Measurements from ENCODE around the gene MAP6.

The MAP6 gene

GRCh38 chr11:75596914-75597313 is 71.9 kb downstream of the MAP6 start:
- H3K27ac ChIP-seq (ENCODE audit: low read depth, low read length), result no peak overlapping the region
- H3K4me1 ChIP-seq (ENCODE audit: control insufficient read depth in 1 of 2, insufficient read depth in 2 of 2, low read length in 2 of 2), result peaks cover 0 to 9% of the 10 kb centered on the region in 2 donors
- no peaks in the 10 kb centered on the region for H3K9me3 ChIP-seq (ENCODE audit: control insufficient read depth in 1 of 2, low read length in 2 of 2)
- no peak overlapping the region for H3K4me3 ChIP-seq (ENCODE audit: low read depth in 1 of 2, low read length in 2 of 2)
- H3K36me3 ChIP-seq (ENCODE audit: control insufficient read depth in 1 of 2, insufficient read depth in 2 of 2, low read length in 2 of 2), result no peaks in the 10 kb centered on the region
- no peak overlapping the region for H3K9ac ChIP-seq (ENCODE audit: low read depth in 1 of 2, low read length in 2 of 2)
- no peaks in the 10 kb centered on the region for H3K27me3 ChIP-seq (ENCODE audit: control insufficient read depth in 1 of 2, insufficient read depth in 2 of 2, low read length in 2 of 2)

DNA sequence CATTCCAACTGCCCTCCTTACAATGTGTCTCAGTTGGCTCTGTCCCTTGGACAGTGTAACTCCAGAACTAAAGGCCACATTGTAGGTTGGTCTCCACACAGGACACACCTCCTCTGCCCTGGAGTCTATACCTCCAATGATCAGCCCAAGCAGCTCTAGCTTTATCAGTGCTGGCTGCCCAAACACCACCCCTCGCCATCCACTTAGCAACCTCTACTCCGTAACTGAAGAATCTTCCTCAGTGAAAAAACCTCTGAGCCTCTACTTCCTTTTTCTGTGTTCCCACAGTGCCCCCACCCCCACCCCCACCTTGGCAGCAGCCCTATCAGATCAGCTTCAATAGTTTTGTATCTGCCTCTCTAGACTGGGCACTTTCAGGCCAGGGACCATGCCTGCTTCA is 73.4 kb downstream of the MAP6 start:
- Histone ChIP-seq H3K36me3 (ENCODE audit: control insufficient read depth in 1 of 2, insufficient read depth in 2 of 2, low read length in 2 of 2) (no peaks in the 10 kb centered on the region), H3K4me1 (ENCODE audit: control insufficient read depth in 1 of 2, insufficient read depth in 2 of 2, low read length in 2 of 2) (peaks cover 0 to 9% of the 10 kb centered on the region in 2 donors), H3K27ac (ENCODE audit: low read depth, low read length) (no peak overlapping the region), H3K9ac (ENCODE audit: low read depth in 1 of 2, low read length in 2 of 2) (no peak overlapping the region), H3K4me3 (ENCODE audit: low read depth in 1 of 2, low read length in 2 of 2) (no peak overlapping the region), H3K27me3 (ENCODE audit: control insufficient read depth in 1 of 2, insufficient read depth in 2 of 2, low read length in 2 of 2) (no peaks in the 10 kb centered on the region), H3K9me3 (ENCODE audit: control insufficient read depth in 1 of 2, low read length in 2 of 2) (no peaks in the 10 kb centered on the region)

DNA sequence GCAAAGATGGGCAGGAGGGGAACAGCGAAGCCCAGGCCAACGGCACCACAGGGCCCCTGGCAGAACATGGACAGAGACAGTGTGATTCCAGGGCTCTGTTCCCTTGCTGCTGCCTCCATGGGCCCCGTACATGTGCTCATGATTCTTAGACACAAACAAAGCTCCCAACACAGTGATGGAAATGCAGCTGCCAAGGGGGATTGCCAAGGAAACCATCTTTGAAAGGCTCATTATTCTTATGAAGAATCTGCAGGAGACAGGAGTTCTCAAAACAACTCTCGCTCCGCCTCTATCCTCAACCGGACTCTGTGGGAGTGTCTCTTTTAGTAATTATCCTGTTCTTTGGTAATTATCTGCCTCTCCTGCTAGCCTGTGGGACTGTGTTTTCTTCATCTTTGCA is 74.6 kb downstream of the MAP6 start:
- H3K4me1 ChIP-seq (ENCODE audit: control insufficient read depth in 1 of 2, insufficient read depth in 2 of 2, low read length in 2 of 2), result peaks cover 1 to 11% of the 10 kb centered on the region in 2 donors
- no peak overlapping the region for H3K4me3 ChIP-seq (ENCODE audit: low read depth in 1 of 2, low read length in 2 of 2)
- no peak overlapping the region for H3K27ac ChIP-seq (ENCODE audit: low read depth, low read length)
- no peaks in the 10 kb centered on the region for H3K36me3 ChIP-seq (ENCODE audit: control insufficient read depth in 1 of 2, insufficient read depth in 2 of 2, low read length in 2 of 2)
- no peak overlapping the region for H3K9ac ChIP-seq (ENCODE audit: low read depth in 1 of 2, low read length in 2 of 2)
- no peaks in the 10 kb centered on the region for H3K9me3 ChIP-seq (ENCODE audit: control insufficient read depth in 1 of 2, low read length in 2 of 2)
- no peaks in the 10 kb centered on the region for H3K27me3 ChIP-seq (ENCODE audit: control insufficient read depth in 1 of 2, insufficient read depth in 2 of 2, low read length in 2 of 2)

- Histone ChIP-seq H3K27me3 (ENCODE audit: control insufficient read depth in 1 of 2, insufficient read depth in 2 of 2, low read length in 2 of 2) (no peaks in the 10 kb centered on the region), H3K27ac (ENCODE audit: low read depth, low read length) (no peak overlapping the region), H3K9ac (ENCODE audit: low read depth in 1 of 2, low read length in 2 of 2) (no peak overlapping the region)
Measured at GRCh38 chr11:75593286-75593915, 75.4 kb downstream of the MAP6 start.

DNA sequence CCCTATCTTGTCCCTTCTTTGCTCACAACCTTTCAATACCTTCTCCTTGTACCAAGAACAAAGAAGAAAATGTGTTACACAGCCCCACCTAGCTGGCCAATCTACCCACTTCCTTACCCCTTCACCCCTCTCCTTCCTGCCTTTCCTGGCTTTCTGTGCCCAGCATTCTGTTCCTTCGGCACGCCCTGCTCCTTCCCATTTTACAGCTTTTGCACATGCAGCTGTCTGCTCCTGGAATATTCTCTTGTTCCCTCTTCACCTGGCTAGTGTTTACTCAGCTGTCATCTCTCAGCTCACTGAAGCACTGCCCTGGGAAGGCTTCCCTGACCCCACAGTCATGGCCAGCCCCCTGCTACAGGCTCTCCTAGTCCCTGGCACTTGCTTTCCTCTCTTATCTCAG is 76.1 kb downstream of the MAP6 start:
- no peak overlapping the region for H3K4me3 ChIP-seq (ENCODE audit: low read depth in 1 of 2, low read length in 2 of 2)
- no peaks in the 10 kb centered on the region for H3K9me3 ChIP-seq (ENCODE audit: control insufficient read depth in 1 of 2, low read length in 2 of 2)
- no peaks in the 10 kb centered on the region for H3K27me3 ChIP-seq (ENCODE audit: control insufficient read depth in 1 of 2, insufficient read depth in 2 of 2, low read length in 2 of 2)
- H3K36me3 ChIP-seq (ENCODE audit: control insufficient read depth in 1 of 2, insufficient read depth in 2 of 2, low read length in 2 of 2), result no peaks in the 10 kb centered on the region
- H3K27ac ChIP-seq (ENCODE audit: low read depth, low read length), result no peak overlapping the region
- no peak overlapping the region for H3K9ac ChIP-seq (ENCODE audit: low read depth in 1 of 2, low read length in 2 of 2)
- H3K4me1 ChIP-seq (ENCODE audit: control insufficient read depth in 1 of 2, insufficient read depth in 2 of 2, low read length in 2 of 2), result peaks cover 11 to 19% of the 10 kb centered on the region in 2 donors

More at GRCh38 chr11:75593286-75593915, 75.4 kb downstream of the MAP6 start:
- H3K36me3 ChIP-seq (ENCODE audit: control insufficient read depth in 1 of 2, insufficient read depth in 2 of 2, low read length in 2 of 2), result no peaks in the 10 kb centered on the region
- no peaks in the 10 kb centered on the region for H3K9me3 ChIP-seq (ENCODE audit: control insufficient read depth in 1 of 2, low read length in 2 of 2)
- H3K4me3 ChIP-seq (ENCODE audit: low read depth in 1 of 2, low read length in 2 of 2), result no peak overlapping the region
- peaks cover 8 to 19% of the 10 kb centered on the region in 2 donors for H3K4me1 ChIP-seq (ENCODE audit: control insufficient read depth in 1 of 2, insufficient read depth in 2 of 2, low read length in 2 of 2)

- no peaks in the 10 kb centered on the region for H3K27me3 ChIP-seq (ENCODE audit: control insufficient read depth in 1 of 2, insufficient read depth in 2 of 2, low read length in 2 of 2)
- H3K9ac ChIP-seq (ENCODE audit: low read depth in 1 of 2, low read length in 2 of 2), result no peak overlapping the region
- no peak overlapping the region for H3K27ac ChIP-seq (ENCODE audit: low read depth, low read length)
- no peaks in the 10 kb centered on the region for H3K36me3 ChIP-seq (ENCODE audit: control insufficient read depth in 1 of 2, insufficient read depth in 2 of 2, low read length in 2 of 2)
- H3K4me1 ChIP-seq (ENCODE audit: control insufficient read depth in 1 of 2, insufficient read depth in 2 of 2, low read length in 2 of 2), result peaks cover 11 to 19% of the 10 kb centered on the region in 2 donors
- no peak overlapping the region for H3K4me3 ChIP-seq (ENCODE audit: low read depth in 1 of 2, low read length in 2 of 2)
- no peaks in the 10 kb centered on the region for H3K9me3 ChIP-seq (ENCODE audit: control insufficient read depth in 1 of 2, low read length in 2 of 2)
Measured at GRCh38 chr11:75591966-75592365, 76.9 kb downstream of the MAP6 start.

GRCh38 chr11:75591371-75591770 is 77.5 kb downstream of the MAP6 start:
- no peaks in the 10 kb centered on the region for H3K27me3 ChIP-seq (ENCODE audit: control insufficient read depth in 1 of 2, insufficient read depth in 2 of 2, low read length in 2 of 2)
- H3K9me3 ChIP-seq (ENCODE audit: control insufficient read depth in 1 of 2, low read length in 2 of 2), result no peaks in the 10 kb centered on the region
- no peak overlapping the region for H3K27ac ChIP-seq (ENCODE audit: low read depth, low read length)
- H3K4me1 ChIP-seq (ENCODE audit: control insufficient read depth in 1 of 2, insufficient read depth in 2 of 2, low read length in 2 of 2), result peaks cover 11 to 19% of the 10 kb centered on the region in 2 donors
- H3K4me3 ChIP-seq (ENCODE audit: low read depth in 1 of 2, low read length in 2 of 2), result no peak overlapping the region
- no peaks in the 10 kb centered on the region for H3K36me3 ChIP-seq (ENCODE audit: control insufficient read depth in 1 of 2, insufficient read depth in 2 of 2, low read length in 2 of 2)
- H3K9ac ChIP-seq (ENCODE audit: low read depth in 1 of 2, low read length in 2 of 2), result no peak overlapping the region

- H3K9me3 ChIP-seq (ENCODE audit: control insufficient read depth in 1 of 2, low read length in 2 of 2), result no peaks in the 10 kb centered on the region
- peaks cover 11 to 19% of the 10 kb centered on the region in 2 donors for H3K4me1 ChIP-seq (ENCODE audit: control insufficient read depth in 1 of 2, insufficient read depth in 2 of 2, low read length in 2 of 2)
- no peaks in the 10 kb centered on the region for H3K36me3 ChIP-seq (ENCODE audit: control insufficient read depth in 1 of 2, insufficient read depth in 2 of 2, low read length in 2 of 2)
- no peak overlapping the region for H3K9ac ChIP-seq (ENCODE audit: low read depth in 1 of 2, low read length in 2 of 2)
- H3K4me3 ChIP-seq (ENCODE audit: low read depth in 1 of 2, low read length in 2 of 2), result no peak overlapping the region
- no peaks in the 10 kb centered on the region for H3K27me3 ChIP-seq (ENCODE audit: control insufficient read depth in 1 of 2, insufficient read depth in 2 of 2, low read length in 2 of 2)
- H3K27ac ChIP-seq (ENCODE audit: low read depth, low read length), result no peak overlapping the region
Measured at GRCh38 chr11:75589933-75590332, 78.9 kb downstream of the MAP6 start.

DNA sequence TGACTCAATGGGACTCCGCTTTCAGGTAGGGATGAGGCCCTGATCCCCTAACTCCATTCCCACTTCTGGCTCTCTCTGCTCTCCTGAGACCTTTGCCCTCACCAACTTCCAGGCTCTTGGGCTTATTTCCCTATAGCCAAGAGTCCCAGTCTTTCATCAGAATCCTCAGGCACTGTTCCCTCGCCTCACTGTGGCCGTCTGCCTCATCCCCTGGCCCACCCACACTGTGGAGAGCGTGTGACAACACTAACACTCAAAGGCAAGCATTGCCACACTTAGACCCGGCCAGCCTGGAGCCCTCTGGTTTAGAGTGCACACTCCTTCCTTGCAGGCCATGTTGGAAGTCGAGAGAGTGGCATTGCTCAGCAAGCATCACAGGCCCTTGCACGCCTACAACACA is 79.8 kb downstream of the MAP6 start:
- H3K9ac ChIP-seq (ENCODE audit: low read depth in 1 of 2, low read length in 2 of 2), result no peak overlapping the region
- no peak overlapping the region for H3K4me3 ChIP-seq (ENCODE audit: low read depth in 1 of 2, low read length in 2 of 2)
- H3K36me3 ChIP-seq (ENCODE audit: control insufficient read depth in 1 of 2, insufficient read depth in 2 of 2, low read length in 2 of 2), result no peaks in the 10 kb centered on the region
- no peaks in the 10 kb centered on the region for H3K9me3 ChIP-seq (ENCODE audit: control insufficient read depth in 1 of 2, low read length in 2 of 2)
- H3K27me3 ChIP-seq (ENCODE audit: control insufficient read depth in 1 of 2, insufficient read depth in 2 of 2, low read length in 2 of 2), result no peaks in the 10 kb centered on the region
- H3K27ac ChIP-seq (ENCODE audit: low read depth, low read length), result no peak overlapping the region
- H3K4me1 ChIP-seq (ENCODE audit: control insufficient read depth in 1 of 2, insufficient read depth in 2 of 2, low read length in 2 of 2), result peaks cover 11 to 19% of the 10 kb centered on the region in 2 donors

- Histone ChIP-seq H3K9ac (ENCODE audit: low read depth in 1 of 2, low read length in 2 of 2) (no peak overlapping the region), H3K9me3 (ENCODE audit: control insufficient read depth in 1 of 2, low read length in 2 of 2) (no peaks in the 10 kb centered on the region), H3K27ac (ENCODE audit: low read depth, low read length) (no peak overlapping the region), H3K27me3 (ENCODE audit: control insufficient read depth in 1 of 2, insufficient read depth in 2 of 2, low read length in 2 of 2) (no peaks in the 10 kb centered on the region), H3K36me3 (ENCODE audit: control insufficient read depth in 1 of 2, insufficient read depth in 2 of 2, low read length in 2 of 2) (no peaks in the 10 kb centered on the region), H3K4me1 (ENCODE audit: control insufficient read depth in 1 of 2, insufficient read depth in 2 of 2, low read length in 2 of 2) (peaks cover 11 to 15% of the 10 kb centered on the region in 2 donors), H3K4me3 (ENCODE audit: low read depth in 1 of 2, low read length in 2 of 2) (no peak overlapping the region)
Measured at GRCh38 chr11:75588051-75588481, 80.8 kb downstream of the MAP6 start.
